CD14-positive monocyte (primary cell): ENCODE results near the gene PPP1R15B. TPM values are rescaled to one million over a fixed set of nuclear protein-coding genes. Genes with fewer than 3 reads are reported as not detected.

Experiments
- DNase-seq, 3 donors: peaks; one replicate each; pipeline ENCODE4 v3.0.0-alpha.2; 2011 to 2022
- H2AFZ ChIP-seq: 2 replicates; pipeline ENCODE4 v1.6.0; 2012; ENCODE audit warnings: mild to moderate bottlenecking, low read depth, low read length, inconsistent platforms; ENCODE audit not compliant: insufficient read depth, poor library complexity, severe bottlenecking
- H3K27ac ChIP-seq, 2 donors: 1 replicate in 1 of 2; 2 replicates in 1 of 2; pipeline ENCODE4 v1.5.1; 2012 to 2013; ENCODE audit warnings: low read length in 2 of 2, control low read depth in 1 of 2, inconsistent platforms in 1 of 2, low read depth in 1 of 2, mild to moderate bottlenecking in 1 of 2
- H3K27me3 ChIP-seq, 2 donors: one replicate each; pipeline versions ENCODE4 v1.6.0 to v1.6.1; 2011 to 2013; ENCODE audit warnings: low read length in 2 of 2; ENCODE audit not compliant: control insufficient read depth in 2 of 2, insufficient read depth in 2 of 2
- H3K36me3 ChIP-seq, 2 donors: replicated peaks in 1 of 2; 1 replicate in 1 of 2; 2 replicates in 1 of 2; pipeline versions ENCODE4 v1.5.1 to v1.6.1; 2012 to 2013; ENCODE audit warnings: low read length in 2 of 2, control low read depth in 1 of 2, inconsistent platforms in 1 of 2, mild to moderate bottlenecking in 1 of 2; ENCODE audit not compliant: insufficient read depth in 2 of 2, control insufficient read depth in 1 of 2
- H3K4me1 ChIP-seq, 2 donors: 1 replicate in 1 of 2; 2 replicates in 1 of 2; pipeline versions ENCODE4 v1.5.1 to v1.6.1; 2012 to 2013; ENCODE audit warnings: low read length in 2 of 2, control low read depth in 1 of 2, inconsistent platforms in 1 of 2, mild to moderate bottlenecking in 1 of 2, moderate library complexity in 1 of 2; ENCODE audit not compliant: insufficient read depth in 2 of 2, control insufficient read depth in 1 of 2
- H3K4me2 ChIP-seq: replicated peaks from 2 replicates; pipeline ENCODE3; 2012; ENCODE audit warnings: low read length, moderate library complexity, mild to moderate bottlenecking; ENCODE audit not compliant: poor library complexity, severe bottlenecking; ENCODE audit errors: extremely low read depth
- H3K4me3 ChIP-seq, 3 experiments: fragments of 200-600 bp in 1 of 3; sonication (generic) in 1 of 3; replicated peaks in 1 of 3; 1 replicate in 2 of 3; 2 replicates in 1 of 3; pipeline ENCODE4 v1.5.1; 2011 to 2013; ENCODE audit warnings: low read length in 3 of 3, mild to moderate bottlenecking in 3 of 3, control low read depth in 2 of 3, low read depth in 2 of 3, inconsistent platforms in 1 of 3, moderate library complexity in 1 of 3
- H3K79me2 ChIP-seq: 2 replicates; pipeline ENCODE4 v1.6.0; 2012; ENCODE audit warnings: mild to moderate bottlenecking, control low read depth, inconsistent platforms, low read length, moderate library complexity; ENCODE audit not compliant: insufficient read depth
- H3K9ac ChIP-seq: 2 replicates; pipeline ENCODE4 v1.6.0; 2017; ENCODE audit warnings: low read length, mild to moderate bottlenecking; ENCODE audit not compliant: insufficient read depth, poor library complexity, severe bottlenecking
- H3K9me3 ChIP-seq, 2 donors: replicated peaks in 1 of 2; 1 replicate in 1 of 2; 2 replicates in 1 of 2; pipeline versions ENCODE4 v1.5.1 to v1.6.1; 2012 to 2013; ENCODE audit warnings: low read length in 2 of 2, control low read depth in 1 of 2; ENCODE audit not compliant: control insufficient read depth in 1 of 2, insufficient read depth in 1 of 2
- H4K20me1 ChIP-seq: 2 replicates; pipeline ENCODE4 v1.6.0; 2012; ENCODE audit warnings: mild to moderate bottlenecking, low read length, control low read depth, moderate library complexity; ENCODE audit not compliant: insufficient read depth
- H3K27ac Mint-ChIP-seq, 7 donors: one replicate each; pipeline ENCODE4 v1.8.0; 2020; ENCODE audit warnings: mild to moderate bottlenecking in 7 of 7, mixed read lengths in 7 of 7, moderate library complexity in 6 of 7, inconsistent platforms in 2 of 7
- H3K27me3 Mint-ChIP-seq, 3 donors: one replicate each; pipeline ENCODE4 v1.8.0; 2021 to 2022; ENCODE audit warnings: low read depth in 3 of 3, mild to moderate bottlenecking in 3 of 3, mixed read lengths in 3 of 3, moderate library complexity in 3 of 3, inconsistent platforms in 1 of 3
- H3K36me3 Mint-ChIP-seq, 2 donors: one replicate each; pipeline ENCODE4 v1.8.0; 2020; ENCODE audit warnings: mixed read lengths in 2 of 2, inconsistent platforms in 1 of 2, mild to moderate bottlenecking in 1 of 2
- H3K4me1 Mint-ChIP-seq: one replicate; pipeline ENCODE4 v1.8.0; 2020; ENCODE audit warnings: mild to moderate bottlenecking, mixed read lengths
- H3K4me3 Mint-ChIP-seq, 2 donors: one replicate each; pipeline ENCODE4 v1.8.0; 2020; ENCODE audit warnings: mild to moderate bottlenecking in 2 of 2, mixed read lengths in 2 of 2, moderate library complexity in 1 of 2
- H3K9me3 Mint-ChIP-seq, 7 donors: one replicate each; pipeline ENCODE4 v1.8.0; 2020 to 2022; ENCODE audit warnings: mixed read lengths in 7 of 7, mild to moderate bottlenecking in 6 of 7, moderate library complexity in 6 of 7, inconsistent platforms in 2 of 7
- CTCF ChIP-seq: fragments of 200-600 bp; IDR thresholded peaks from one replicate; pipeline ENCODE4 v1.8.0; 2022; ENCODE audit warnings: antibody characterized with exemption, mild to moderate bottlenecking
- WGBS: methylation state at CpG from one replicate; pipeline ENCODE4 v1.1.5; 2013; ENCODE audit warnings: missing lambda C conversion rate; ENCODE audit not compliant: insufficient coverage; 5-methylcytosine and 5-hydroxymethylcytosine counted together
- intact Hi-C, 2 donors: fragments of 100-400 bp; cut with micrococcal nuclease; formaldehyde crosslinking; loops; one replicate each; pipeline versions ENCODE4 v1.15.0 to v1.15.1; 2023
- polyA plus RNA-seq, 3 donors: library from polyadenylated mRNA; depleted of rRNA in 1 of 3; unstranded in 2 of 3; stranded (reverse) in 1 of 3; fragments of 300-500 nt in 2 of 3; fragments of >200 nt in 1 of 3; fragmentation: Illumina TruSeq in 2 of 3; gene quantifications; 1 replicate in 2 of 3; 2 replicates in 1 of 3; pipeline ENCODE4 v1.2.3, GENCODE V29; 2012 to 2021

The PPP1R15B gene
- polyA plus RNA-seq, 3 donors: 31.1 to 117 (median 31.8) TPM

GRCh38 chr1:204459706-204460105, 48.1 kb upstream of the PPP1R15B start:
- Mint-ChIP-seq H3K27me3 (peaks cover 0 to 5% (median 5%) of the 10 kb centered on the region in 3 donors), H3K9me3 (no peaks in the 10 kb centered on the region), H3K4me3 (no peak overlapping the region), H3K27ac (no peak overlapping the region), H3K36me3 (peaks cover 25 to 27% of the 10 kb centered on the region in 2 donors), H3K4me1 (peaks cover 20% of the 10 kb centered on the region)
- peaks cover 0 to 3% of the 10 kb centered on the region in 2 donors for H3K36me3 ChIP-seq
- no peak overlapping the region for H3K27ac ChIP-seq
- no peaks in the 10 kb centered on the region for H3K27me3 ChIP-seq
- WGBS: 100% methylated on average over 1 of the region's 4 CpGs
- no peaks in the 10 kb centered on the region for H3K79me2 ChIP-seq
- H3K4me2 ChIP-seq: no peak overlapping the region
- H3K4me3 ChIP-seq: no peak overlapping the region
- TF ChIP-seq CTCF: no peak
- no peaks in the 10 kb centered on the region for H4K20me1 ChIP-seq
- H3K9me3 ChIP-seq: no peaks in the 10 kb centered on the region
- DNase-seq: no peak
- H3K9ac ChIP-seq: no peak overlapping the region
- peaks cover 12% of the 10 kb centered on the region in 2 donors for H3K4me1 ChIP-seq
- intact Hi-C loops: no loop called here
- no peak overlapping the region for H2AFZ ChIP-seq

- peaks cover 24 to 26% of the 10 kb centered on the region in 2 donors for H3K36me3 Mint-ChIP-seq
- no peak overlapping the region for H3K4me3 Mint-ChIP-seq
- TF ChIP-seq CTCF: no peak
- no peak overlapping the region for H2AFZ ChIP-seq
- no peak overlapping the region for H3K27ac Mint-ChIP-seq
- DNase-seq: no peak
- H3K36me3 ChIP-seq: peaks cover 0 to 3% of the 10 kb centered on the region in 2 donors
- H3K4me1 ChIP-seq: peaks cover 12% of the 10 kb centered on the region in 2 donors
- no peaks in the 10 kb centered on the region for H3K27me3 ChIP-seq
- no peaks in the 10 kb centered on the region for H3K9me3 Mint-ChIP-seq
- no peaks in the 10 kb centered on the region for H3K9me3 ChIP-seq
- peaks cover 0 to 4% (median 1%) of the 10 kb centered on the region in 3 donors for H3K27me3 Mint-ChIP-seq
- peaks cover 17% of the 10 kb centered on the region for H3K4me1 Mint-ChIP-seq
- H3K27ac ChIP-seq: no peak overlapping the region
- intact Hi-C loops: no loop called here
- H4K20me1 ChIP-seq: no peaks in the 10 kb centered on the region
- WGBS: no CpG with 5 or more reads among the region's 5 CpGs
- H3K4me2 ChIP-seq: no peak overlapping the region
- H3K9ac ChIP-seq: no peak overlapping the region
- no peaks in the 10 kb centered on the region for H3K79me2 ChIP-seq
- H3K4me3 ChIP-seq: no peak overlapping the region
Observed at GRCh38 chr1:204457666-204458065, 46.0 kb upstream of the PPP1R15B start.
